Mesenchymal stem cell (in vitro differentiated cells and primary cell): Measurements from ENCODE around the gene PAK4.

Source experiments
- DNase-seq: peaks from one replicate; pipeline ENCODE4 v3.0.0-alpha.2; 2013
- H2AFZ ChIP-seq: one replicate; pipeline ENCODE4 v1.6.1; 2013; ENCODE audit warnings: low read depth, mild to moderate bottlenecking, control low read depth, inconsistent platforms, low read length, moderate library complexity
- H2AK5ac ChIP-seq: 2 replicates; pipeline ENCODE4 v1.6.1; 2013; ENCODE audit warnings: low read length, moderate library complexity, mild to moderate bottlenecking, inconsistent platforms; ENCODE audit not compliant: severe bottlenecking
- H2BK120ac ChIP-seq: one replicate; pipeline ENCODE4 v1.6.1; 2013; ENCODE audit warnings: low read depth, mild to moderate bottlenecking, inconsistent platforms, low read length, moderate library complexity
- H2BK12ac ChIP-seq, 2 experiments: one replicate each; pipeline ENCODE4 v1.6.1; 2013; ENCODE audit warnings: inconsistent platforms in 2 of 2, low read length in 2 of 2, mild to moderate bottlenecking in 2 of 2, moderate library complexity in 2 of 2, control low read depth in 1 of 2
- H2BK15ac ChIP-seq: one replicate; pipeline ENCODE4 v1.6.1; 2013; ENCODE audit warnings: mild to moderate bottlenecking, low read depth, inconsistent platforms; ENCODE audit not compliant: poor library complexity, severe bottlenecking
- H2BK5ac ChIP-seq: 2 replicates; pipeline ENCODE4 v1.6.1; 2013; ENCODE audit warnings: low read depth, mild to moderate bottlenecking, low read length, control low read depth, inconsistent platforms; ENCODE audit not compliant: poor library complexity, severe bottlenecking
- H3K14ac ChIP-seq, 2 experiments: one replicate each; pipeline ENCODE4 v1.6.1; 2013; ENCODE audit warnings: inconsistent platforms in 2 of 2, low read length in 2 of 2, control low read depth in 1 of 2, mild to moderate bottlenecking in 1 of 2, moderate library complexity in 1 of 2
- H3K18ac ChIP-seq, 2 experiments: one replicate each; pipeline ENCODE4 v1.6.1; 2013; ENCODE audit warnings: inconsistent platforms in 2 of 2, low read length in 2 of 2, control low read depth in 1 of 2, low read depth in 1 of 2, mild to moderate bottlenecking in 1 of 2
- H3K23ac ChIP-seq, 2 experiments: one replicate each; pipeline ENCODE4 v1.6.1; 2013; ENCODE audit warnings: inconsistent platforms in 2 of 2, low read length in 2 of 2, mild to moderate bottlenecking in 2 of 2, moderate library complexity in 2 of 2, control low read depth in 1 of 2
- H3K27ac ChIP-seq: 2 replicates; pipeline ENCODE4 v1.5.1; 2013; ENCODE audit warnings: mild to moderate bottlenecking, moderate library complexity, low read length, control low read depth, inconsistent platforms; ENCODE audit not compliant: poor library complexity, severe bottlenecking
- H3K27me3 ChIP-seq, 2 experiments: 2 replicates each; pipeline versions ENCODE4 v1.6.1 to v1.7.0; 2013; ENCODE audit warnings: low read length in 2 of 2, mild to moderate bottlenecking in 2 of 2, moderate library complexity in 2 of 2, control low read depth in 1 of 2, inconsistent platforms in 1 of 2; ENCODE audit not compliant: control insufficient read depth in 1 of 2, insufficient read depth in 1 of 2
- H3K36me3 ChIP-seq, 2 experiments: 2 replicates each; pipeline versions ENCODE4 v1.6.1 to v1.7.0; 2013; ENCODE audit warnings: low read length in 2 of 2, control low read depth in 1 of 2, inconsistent platforms in 1 of 2, low read depth in 1 of 2, mild to moderate bottlenecking in 1 of 2; ENCODE audit not compliant: insufficient read depth in 2 of 2, control insufficient read depth in 1 of 2
- H3K4ac ChIP-seq, 2 experiments: one replicate each; pipeline ENCODE4 v1.6.1; 2013; ENCODE audit warnings: inconsistent platforms in 2 of 2, low read length in 2 of 2, mild to moderate bottlenecking in 2 of 2, moderate library complexity in 2 of 2, control low read depth in 1 of 2, low read depth in 1 of 2
- H3K4me1 ChIP-seq: 2 replicates; pipeline ENCODE4 v1.6.1; 2013; ENCODE audit warnings: low read depth, low read length, control low read depth; ENCODE audit not compliant: control insufficient read depth, insufficient read depth
- H3K4me2 ChIP-seq: 2 replicates; pipeline ENCODE4 v1.6.1; 2013; ENCODE audit warnings: low read length, mild to moderate bottlenecking, inconsistent platforms; ENCODE audit not compliant: poor library complexity, severe bottlenecking
- H3K4me3 ChIP-seq, 2 experiments: 2 replicates each; pipeline versions ENCODE4 v1.5.1 to v1.7.0; 2013; ENCODE audit warnings: low read length in 2 of 2, mild to moderate bottlenecking in 2 of 2, control low read depth in 1 of 2, low read depth in 1 of 2; ENCODE audit not compliant: insufficient read depth in 1 of 2
- H3K79me1 ChIP-seq: replicated peaks from 2 replicates; pipeline ENCODE4 v1.6.1; 2013; ENCODE audit warnings: mild to moderate bottlenecking, control low read depth, low read length, inconsistent platforms; ENCODE audit not compliant: poor library complexity, severe bottlenecking
- H3K9ac ChIP-seq: 2 replicates; pipeline ENCODE4 v1.7.0; 2013; ENCODE audit warnings: mild to moderate bottlenecking, low read length, moderate library complexity
- H3K9me3 ChIP-seq: 2 replicates; pipeline ENCODE4 v1.7.0; 2013; ENCODE audit warnings: mild to moderate bottlenecking, low read length; ENCODE audit not compliant: control insufficient read depth
- H4K8ac ChIP-seq: one replicate; pipeline ENCODE4 v1.6.1; 2013; ENCODE audit warnings: inconsistent platforms, mild to moderate bottlenecking, low read length, moderate library complexity
- H4K91ac ChIP-seq: one replicate; pipeline ENCODE4 v1.6.1; 2013; ENCODE audit warnings: mild to moderate bottlenecking, low read length, inconsistent platforms
- WGBS: methylation state at CpG from one replicate; pipeline ENCODE4 v1.1.7; 2013; ENCODE audit warnings: mixed read lengths; 5-methylcytosine and 5-hydroxymethylcytosine counted together

Gene PAK4

DNA sequence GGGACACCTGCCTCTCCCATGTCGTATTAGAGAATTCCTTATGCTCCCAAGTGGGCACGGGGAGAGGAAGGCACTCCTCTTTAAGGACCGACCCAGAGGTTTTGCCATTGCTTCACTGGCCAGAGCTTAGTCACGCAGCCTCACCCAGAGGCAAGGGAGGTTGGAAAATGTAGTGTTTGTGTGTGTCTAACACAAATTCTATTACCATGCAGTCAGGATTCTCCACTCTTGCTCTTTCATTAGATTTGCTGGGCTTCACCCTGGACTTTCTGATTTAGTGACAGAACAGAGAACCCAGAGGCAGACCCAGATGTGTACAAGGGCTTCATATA lies 56.6 kb downstream of the PAK4 start:
- no peak overlapping the region for H4K91ac ChIP-seq
- no peak overlapping the region for H3K18ac ChIP-seq
- no peak overlapping the region for H3K4me3 ChIP-seq
- no peak overlapping the region for H3K4ac ChIP-seq
- WGBS: 90% methylated on average over 3 of the region's 4 CpGs
- no peak overlapping the region for H2BK120ac ChIP-seq
- no peak overlapping the region for H3K4me2 ChIP-seq
- H3K79me1 ChIP-seq: peaks cover 5% of the 10 kb centered on the region
- H3K9ac ChIP-seq: peak overlapping the region; percentile 36
- no peak overlapping the region for H3K27ac ChIP-seq
- H3K23ac ChIP-seq: no peak overlapping the region
- H4K8ac ChIP-seq: no peak overlapping the region
- H2BK12ac ChIP-seq: no peak overlapping the region
- no peak overlapping the region for H2BK15ac ChIP-seq
- no peak overlapping the region for H2AK5ac ChIP-seq
- no peak overlapping the region for H2BK5ac ChIP-seq
- peaks cover 31 to 46% of the 10 kb centered on the region in 2 experiments for H3K36me3 ChIP-seq
- peaks cover 3% of the 10 kb centered on the region for H3K4me1 ChIP-seq
- no peaks in the 10 kb centered on the region for H3K9me3 ChIP-seq
- no peaks in the 10 kb centered on the region for H3K27me3 ChIP-seq
- H2AFZ ChIP-seq: no peak overlapping the region
- no peak overlapping the region for H3K14ac ChIP-seq
- no peak for DNase-seq

DNA sequence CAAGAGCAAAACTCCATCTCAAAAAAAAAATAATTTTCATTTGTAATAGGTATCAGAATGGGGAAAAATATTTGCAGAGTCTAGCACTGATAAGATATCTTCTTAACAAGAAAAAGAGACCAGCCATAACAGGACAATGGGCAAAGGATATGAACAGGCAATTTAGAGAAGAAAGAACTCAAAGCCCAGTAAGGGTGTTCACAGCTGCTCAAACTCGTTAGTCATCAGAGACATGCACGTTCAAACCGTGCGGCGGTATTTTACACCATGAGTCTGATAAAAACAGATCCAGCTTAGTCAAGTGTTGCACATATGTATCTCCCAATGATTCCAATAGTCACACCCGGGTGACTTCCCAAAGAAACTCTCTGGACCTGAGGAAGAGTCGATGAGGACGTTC lies 57.5 kb downstream of the PAK4 start:
- H2BK12ac ChIP-seq: no peak overlapping the region
- H2BK5ac ChIP-seq: no peak overlapping the region
- H4K8ac ChIP-seq: no peak overlapping the region
- DNase-seq: no peak
- no peak overlapping the region for H3K27ac ChIP-seq
- no peak overlapping the region for H3K9ac ChIP-seq
- H3K4me2 ChIP-seq: no peak overlapping the region
- no peak overlapping the region for H2BK120ac ChIP-seq
- no peak overlapping the region for H3K4ac ChIP-seq
- H2BK15ac ChIP-seq: no peak overlapping the region
- peaks cover 3% of the 10 kb centered on the region for H3K4me1 ChIP-seq
- WGBS: 90% methylated on average over 8 of the region's 8 CpGs
- no peak overlapping the region for H4K91ac ChIP-seq
- peaks cover 23 to 37% of the 10 kb centered on the region in 2 experiments for H3K36me3 ChIP-seq
- peaks cover 4% of the 10 kb centered on the region for H3K79me1 ChIP-seq
- no peak overlapping the region for H2AFZ ChIP-seq
- no peak overlapping the region for H3K23ac ChIP-seq
- no peaks in the 10 kb centered on the region for H3K9me3 ChIP-seq
- no peaks in the 10 kb centered on the region for H3K27me3 ChIP-seq
- no peak overlapping the region for H2AK5ac ChIP-seq
- H3K4me3 ChIP-seq: no peak overlapping the region
- no peak overlapping the region for H3K18ac ChIP-seq
- no peak overlapping the region for H3K14ac ChIP-seq

DNA sequence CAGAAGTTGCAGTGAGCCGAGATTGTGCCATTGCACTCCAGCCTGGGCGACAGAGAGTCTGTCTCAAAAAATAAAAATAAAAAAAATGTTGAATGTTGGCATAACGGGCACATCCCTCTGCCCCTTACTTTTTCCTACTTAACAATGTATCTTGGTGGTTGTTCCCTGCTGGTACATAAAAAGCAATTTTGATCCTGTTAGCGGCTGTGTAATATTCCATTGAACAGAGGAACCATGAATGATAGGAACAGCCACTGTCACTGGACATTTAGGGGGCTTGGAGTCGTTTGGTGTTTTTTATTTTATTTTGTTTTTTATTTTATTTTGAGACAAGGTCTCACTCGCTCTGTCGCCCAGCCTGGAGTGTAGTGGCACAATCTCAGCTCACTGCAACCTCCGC lies 60.8 kb downstream of the PAK4 start:
- H3K14ac ChIP-seq: no peak overlapping the region
- H2BK120ac ChIP-seq: no peak overlapping the region
- no peaks in the 10 kb centered on the region for H3K4me1 ChIP-seq
- no peak overlapping the region for H2AFZ ChIP-seq
- H3K4me3 ChIP-seq: no peak overlapping the region
- H3K23ac ChIP-seq: no peak overlapping the region
- H3K9ac ChIP-seq: no peak overlapping the region
- H3K36me3 ChIP-seq: peaks cover 0 to 8% of the 10 kb centered on the region in 2 experiments
- H3K18ac ChIP-seq: no peak overlapping the region
- H2AK5ac ChIP-seq: no peak overlapping the region
- no peak overlapping the region for H3K4ac ChIP-seq
- H3K4me2 ChIP-seq: no peak overlapping the region
- H2BK12ac ChIP-seq: no peak overlapping the region
- H4K91ac ChIP-seq: no peak overlapping the region
- H2BK15ac ChIP-seq: no peak overlapping the region
- H3K27ac ChIP-seq: no peak overlapping the region
- WGBS: 95% methylated on average over 7 of the region's 8 CpGs
- H4K8ac ChIP-seq: no peak overlapping the region
- H2BK5ac ChIP-seq: no peak overlapping the region
- no peaks in the 10 kb centered on the region for H3K9me3 ChIP-seq
- peaks cover 4 to 12% of the 10 kb centered on the region in 2 experiments for H3K27me3 ChIP-seq
- peaks cover 1% of the 10 kb centered on the region for H3K79me1 ChIP-seq
- DNase-seq: no peak

DNA sequence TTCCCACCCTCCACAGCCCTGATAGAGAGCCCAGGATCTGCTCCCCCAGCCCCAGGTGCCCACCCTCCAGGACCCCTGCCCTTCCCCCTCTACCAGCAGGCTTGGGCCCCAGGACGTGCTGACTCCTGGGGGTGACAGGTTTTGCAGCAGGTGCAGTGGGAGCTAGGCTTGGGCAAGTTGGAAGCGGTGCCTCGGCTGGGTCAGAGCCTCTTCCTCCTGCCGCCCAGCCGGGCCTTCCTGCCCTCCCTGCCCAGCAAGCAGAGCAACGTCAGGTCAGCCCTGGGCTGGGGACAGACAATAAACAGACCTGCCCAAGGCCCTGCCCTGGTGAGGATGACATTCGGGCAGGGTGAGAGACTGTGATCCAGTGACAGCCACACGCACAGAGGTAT lies 62.0 kb downstream of the PAK4 start:
- no peak overlapping the region for H3K18ac ChIP-seq
- no peak overlapping the region for H4K8ac ChIP-seq
- no peak overlapping the region for H3K4me2 ChIP-seq
- no peaks in the 10 kb centered on the region for H3K36me3 ChIP-seq
- no peaks in the 10 kb centered on the region for H3K9me3 ChIP-seq
- no peak overlapping the region for H2BK15ac ChIP-seq
- no peak overlapping the region for H2BK120ac ChIP-seq
- no peak overlapping the region for H2BK5ac ChIP-seq
- no peak overlapping the region for H3K14ac ChIP-seq
- H2BK12ac ChIP-seq: no peak overlapping the region
- H3K79me1 ChIP-seq: no peaks in the 10 kb centered on the region
- H2AFZ ChIP-seq: no peak overlapping the region
- no peak overlapping the region for H3K23ac ChIP-seq
- no peak overlapping the region for H3K27ac ChIP-seq
- H3K4ac ChIP-seq: no peak overlapping the region
- 45% methylated on average over 7 of the region's 8 CpGs for WGBS
- H2AK5ac ChIP-seq: no peak overlapping the region
- peaks cover 4 to 16% of the 10 kb centered on the region in 2 experiments for H3K27me3 ChIP-seq
- no peak for DNase-seq
- no peak overlapping the region for H3K4me3 ChIP-seq
- no peaks in the 10 kb centered on the region for H3K4me1 ChIP-seq
- H3K9ac ChIP-seq: no peak overlapping the region
- peak overlapping the region; percentile 16 for H4K91ac ChIP-seq
